Hepatic stellate cell (primary cell): ENCODE data around the gene GSTK1.
"Not testable (repeated sequence)": the region's sequence is repeated elsewhere in the genome, so short reads cannot be mapped to it uniquely, and the experiment has no call there.

Source experiments
- DNase-seq: peaks from one replicate; pipeline ENCODE4 v3.0.0; 2011; ENCODE audit warnings: low spot score

The GSTK1 gene

GRCh38 chr7:143263266-143264195 is at the start of gene GSTK1:
Gene GSTK1, plus strand, starts transcription at chr7:143263441. Its CDS starts 73 bp downstream, at chr7:143263514.
- DNase-seq: peak; percentile 82

- DNase-seq: not testable (repeated sequence)
These were observed 49.8 kb upstream of the GSTK1 start for GRCh38 chr7:143213478-143213877.

- DNase-seq: peak; percentile 50
These were observed 48.2 kb upstream of the GSTK1 start for GRCh38 chr7:143214789-143215679.

- no peak for DNase-seq
These were observed 47.1 kb upstream of the GSTK1 start for GRCh38 chr7:143216151-143216550.

GRCh38 chr7:143216686-143217085 is 46.6 kb upstream of the GSTK1 start:
- no peak for DNase-seq

GRCh38 chr7:143217806-143218205 is 45.4 kb upstream of the GSTK1 start:
- no peak for DNase-seq

GRCh38 chr7:143221286-143221685 is 42.0 kb upstream of the GSTK1 start:
- no peak for DNase-seq

GRCh38 chr7:143221737-143222136 is 41.5 kb upstream of the GSTK1 start, which contains the start of gene TAS2R40:
Gene TAS2R40, plus strand, starts transcription at chr7:143222037. Its CDS starts 42 bp downstream, at chr7:143222079.
- no peak for DNase-seq

GRCh38 chr7:143222782-143223181 is 40.5 kb upstream of the GSTK1 start:
- DNase-seq: no peak

- no peak for DNase-seq
These were observed 39.5 kb upstream of the GSTK1 start for GRCh38 chr7:143223784-143224183.

- DNase-seq: no peak
These were observed 38.2 kb upstream of the GSTK1 start for GRCh38 chr7:143225047-143225446.

GRCh38 chr7:143227806-143228205 is 35.4 kb upstream of the GSTK1 start:
- DNase-seq: no peak

- DNase-seq: no peak
These were observed 34.0 kb upstream of the GSTK1 start for GRCh38 chr7:143229054-143229790.

- no peak for DNase-seq
These were observed 32.4 kb upstream of the GSTK1 start for GRCh38 chr7:143230602-143231457.

GRCh38 chr7:143233816-143234532 is 29.3 kb upstream of the GSTK1 start:
- no peak for DNase-seq

GRCh38 chr7:143234533-143234875 is 28.7 kb upstream of the GSTK1 start:
- no peak for DNase-seq

- no peak for DNase-seq
These were observed 27.7 kb upstream of the GSTK1 start for GRCh38 chr7:143235561-143235960.

- no peak for DNase-seq
These were observed 26.7 kb upstream of the GSTK1 start for GRCh38 chr7:143236408-143236990.

GRCh38 chr7:143237366-143237765 is 25.9 kb upstream of the GSTK1 start:
- no peak for DNase-seq
